ENCODE measurements around the gene EEF1A2. TPM values are rescaled to one million over a fixed set of nuclear protein-coding genes. Genes with fewer than 3 reads are reported as not detected.

Gene EEF1A2
- total RNA-seq, 2 experiments from 2014 or later: 1.1 to 1.7 TPM

DNA sequence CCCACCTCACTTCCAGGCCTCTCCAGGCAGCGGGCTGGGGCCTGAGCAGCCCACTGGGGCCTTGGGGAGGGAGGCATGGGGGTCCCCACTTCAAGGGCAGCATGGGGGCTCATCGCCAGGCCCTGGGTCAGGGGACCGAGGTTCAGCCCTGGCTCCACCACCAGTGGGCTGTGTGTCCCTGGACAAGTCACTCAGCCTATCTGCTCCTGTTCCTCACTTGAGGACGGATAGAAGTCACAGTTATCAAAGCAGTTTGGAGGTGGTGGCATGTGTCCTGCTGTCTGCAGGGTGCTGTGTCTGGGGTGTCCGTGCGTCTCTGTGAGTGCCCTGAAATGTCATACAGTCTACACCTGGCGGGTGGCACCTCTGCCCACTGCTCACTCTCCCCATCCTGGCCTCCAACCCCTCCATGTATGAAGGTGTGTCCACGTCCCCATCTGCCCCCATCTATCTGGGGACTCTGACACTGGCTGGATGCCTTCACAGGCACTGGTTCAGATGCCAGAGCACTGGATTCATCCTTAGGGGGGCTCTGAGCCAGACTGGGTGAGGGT, 3.6 kb downstream of the EEF1A2 start:
- no peak for DNase-seq
- intact Hi-C loops (cut with micrococcal nuclease): no loop called here
- H3K36me3 Mint-ChIP-seq: no peaks in the 10 kb centered on the region
- no peak overlapping the region for H3K4me3 Mint-ChIP-seq
- no peak overlapping the region for H3K27ac Mint-ChIP-seq
- H3K27me3 Mint-ChIP-seq: peaks cover 15% of the 10 kb centered on the region
- CTCF ChIA-PET: interaction anchor here (1.1 to 2.8 kb wide), 4 partner anchors 23 to 944 kb away, joined by 3 to 14 read pairs (median 10); partner anchors contain the start of genes PPDPF and PTK6
- no peaks in the 10 kb centered on the region for H3K4me1 Mint-ChIP-seq (ENCODE audit: low read depth)
- POLR2A ChIA-PET: no interaction called here
- no peaks in the 10 kb centered on the region for H3K9me3 Mint-ChIP-seq

GRCh38 chr20:63494420-63495166, 4.3 kb downstream of the EEF1A2 start:
- intact Hi-C loops (cut with micrococcal nuclease): no loop called here
- POLR2A ChIA-PET: no interaction called here

GRCh38 chr20:63494084-63494419, 4.8 kb downstream of the EEF1A2 start:
- H3K4me1 Mint-ChIP-seq (ENCODE audit: low read depth): no peaks in the 10 kb centered on the region
- no peaks in the 10 kb centered on the region for H3K9me3 Mint-ChIP-seq
- CTCF ChIA-PET: interaction anchor here (0.6 to 1.2 kb wide), 3 partner anchors 34 to 270 kb away, joined by 3 to 4 read pairs (median 3); no protein-coding TSS in a partner anchor
- POLR2A ChIA-PET: no interaction called here
- no peaks in the 10 kb centered on the region for H3K36me3 Mint-ChIP-seq
- peaks cover 16% of the 10 kb centered on the region for H3K27me3 Mint-ChIP-seq
- intact Hi-C loops (cut with micrococcal nuclease): no loop called here
- H3K27ac Mint-ChIP-seq: no peak overlapping the region
- no peak overlapping the region for H3K4me3 Mint-ChIP-seq
- no peak for DNase-seq

More at GRCh38 chr20:63494420-63495166, 4.3 kb downstream of the EEF1A2 start:
- Mint-ChIP-seq H3K36me3 (no peaks in the 10 kb centered on the region), H3K27me3 (peaks cover 16% of the 10 kb centered on the region), H3K27ac (no peak overlapping the region), H3K4me3 (no peak overlapping the region), H3K9me3 (no peaks in the 10 kb centered on the region), H3K4me1 (ENCODE audit: low read depth) (no peaks in the 10 kb centered on the region)
- CTCF ChIA-PET: interaction anchor here (0.6 to 1.2 kb wide), 3 partner anchors 33 to 270 kb away, joined by 3 to 4 read pairs (median 3); no protein-coding TSS in a partner anchor
- no peak for DNase-seq

GRCh38 chr20:63493563-63494020, 5.3 kb downstream of the EEF1A2 start:
- no peak for DNase-seq
- intact Hi-C loops (cut with micrococcal nuclease): no loop called here
- Mint-ChIP-seq H3K27me3 (peaks cover 18% of the 10 kb centered on the region), H3K36me3 (no peaks in the 10 kb centered on the region), H3K9me3 (no peaks in the 10 kb centered on the region), H3K4me1 (ENCODE audit: low read depth) (no peaks in the 10 kb centered on the region), H3K4me3 (no peak overlapping the region), H3K27ac (no peak overlapping the region)
- ChIA-PET CTCF (interaction anchor here (1.2 kb wide), 2 partner anchors 34 to 52 kb away, joined by 3 to 4 read pairs; no protein-coding TSS in a partner anchor), POLR2A (no interaction called here)

GRCh38 chr20:63492982-63493381, 5.9 kb downstream of the EEF1A2 start:
- intact Hi-C loops (cut with micrococcal nuclease): no loop called here
- Mint-ChIP-seq H3K4me1 (ENCODE audit: low read depth) (no peaks in the 10 kb centered on the region), H3K36me3 (no peaks in the 10 kb centered on the region), H3K27me3 (peaks cover 16% of the 10 kb centered on the region), H3K9me3 (no peaks in the 10 kb centered on the region), H3K27ac (no peak overlapping the region), H3K4me3 (no peak overlapping the region)
- ChIA-PET POLR2A (no interaction called here), CTCF (no interaction called here)
- no peak for DNase-seq

- Mint-ChIP-seq H3K4me3 (no peak overlapping the region), H3K36me3 (no peaks in the 10 kb centered on the region), H3K9me3 (no peaks in the 10 kb centered on the region), H3K27ac (no peak overlapping the region), H3K27me3 (peaks cover 12% of the 10 kb centered on the region), H3K4me1 (ENCODE audit: low read depth) (no peaks in the 10 kb centered on the region)
- ChIA-PET POLR2A (no interaction called here), CTCF (no interaction called here)
- no peak for DNase-seq
- intact Hi-C loops (cut with micrococcal nuclease): no loop called here
Observed at GRCh38 chr20:63492518-63492917, 6.4 kb downstream of the EEF1A2 start.

DNA sequence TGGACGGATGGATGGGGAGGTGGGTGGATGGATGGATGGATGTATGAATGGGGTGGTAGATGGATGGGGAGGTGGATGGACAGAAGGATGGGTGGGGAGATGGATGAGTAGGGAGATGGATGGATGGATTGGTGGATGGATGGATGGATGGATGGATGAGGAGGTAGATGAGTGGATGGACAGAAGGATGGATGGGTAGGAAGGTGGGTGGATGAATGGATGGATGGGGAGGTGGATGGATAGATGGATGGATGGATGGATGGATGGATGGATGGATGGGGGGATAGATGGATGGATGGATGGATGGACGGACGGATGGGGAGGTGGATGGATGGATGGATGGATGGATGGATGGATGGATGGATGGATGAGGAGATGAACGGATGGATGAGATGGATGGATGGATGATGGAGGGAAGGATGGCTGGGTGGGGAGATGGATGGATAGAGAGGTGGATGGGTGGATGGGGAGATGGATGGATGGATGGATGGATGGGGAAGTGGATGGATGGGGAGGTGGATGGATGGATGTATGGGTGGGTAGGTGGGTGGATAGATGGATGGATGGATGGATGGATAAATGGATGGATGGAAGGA, 7.2 kb downstream of the EEF1A2 start:
- peaks cover 11% of the 10 kb centered on the region for H3K27me3 Mint-ChIP-seq
- CTCF ChIA-PET: no interaction called here
- H3K4me3 Mint-ChIP-seq: no peak overlapping the region
- DNase-seq: no peak
- no peaks in the 10 kb centered on the region for H3K4me1 Mint-ChIP-seq (ENCODE audit: low read depth)
- no peaks in the 10 kb centered on the region for H3K9me3 Mint-ChIP-seq
- no peak overlapping the region for H3K27ac Mint-ChIP-seq
- POLR2A ChIA-PET: no interaction called here
- no peaks in the 10 kb centered on the region for H3K36me3 Mint-ChIP-seq
- intact Hi-C loops (cut with micrococcal nuclease): no loop called here

DNA sequence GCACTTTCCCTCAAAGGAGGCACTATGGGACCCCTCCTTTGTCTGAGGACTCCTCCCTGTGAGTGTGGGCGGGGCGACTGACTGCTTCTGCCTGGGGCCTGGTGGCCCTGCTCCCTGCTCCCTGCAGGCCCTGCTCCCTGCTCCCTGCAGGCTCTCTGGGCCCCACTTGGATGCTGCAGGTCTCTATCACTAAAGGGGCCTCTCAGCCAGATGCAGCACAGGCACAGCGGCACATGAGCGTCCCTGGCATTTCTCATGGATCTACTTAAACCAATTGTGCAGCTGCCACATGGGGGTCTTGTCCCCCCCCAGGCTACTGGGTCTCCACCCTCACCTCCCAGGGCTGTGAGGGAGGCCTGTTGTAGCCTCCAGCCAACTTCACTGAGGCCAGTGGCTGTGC, 7.8 kb downstream of the EEF1A2 start:
- CTCF ChIA-PET: no interaction called here
- no peak overlapping the region for H3K27ac Mint-ChIP-seq
- peaks cover 13% of the 10 kb centered on the region for H3K27me3 Mint-ChIP-seq
- POLR2A ChIA-PET: no interaction called here
- no peaks in the 10 kb centered on the region for H3K4me1 Mint-ChIP-seq (ENCODE audit: low read depth)
- H3K9me3 Mint-ChIP-seq: no peaks in the 10 kb centered on the region
- no peaks in the 10 kb centered on the region for H3K36me3 Mint-ChIP-seq
- intact Hi-C loops (cut with micrococcal nuclease): no loop called here
- no peak overlapping the region for H3K4me3 Mint-ChIP-seq
- DNase-seq: no peak

DNA sequence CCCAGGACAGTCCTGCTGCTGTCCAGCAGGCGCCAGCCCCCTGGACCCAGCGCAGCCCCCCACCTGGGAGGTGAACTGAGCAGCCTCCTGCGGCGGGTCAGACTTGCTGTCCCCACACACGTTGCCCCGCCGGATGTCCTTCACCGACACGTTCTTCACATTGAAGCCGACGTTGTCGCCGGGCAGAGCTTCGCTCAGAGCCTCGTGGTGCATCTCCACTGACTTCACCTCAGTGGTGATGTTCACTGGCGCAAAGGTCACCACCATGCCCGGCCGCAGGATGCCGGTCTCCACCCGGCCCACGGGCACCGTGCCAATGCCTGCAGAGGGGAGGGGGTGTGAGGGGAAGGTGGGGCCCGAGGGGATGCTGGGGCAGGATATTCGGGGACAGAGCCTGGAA, 8.5 kb downstream of the EEF1A2 start:
- Mint-ChIP-seq H3K4me1 (ENCODE audit: low read depth) (no peaks in the 10 kb centered on the region), H3K9me3 (no peaks in the 10 kb centered on the region), H3K27ac (no peak overlapping the region), H3K4me3 (no peak overlapping the region), H3K36me3 (no peaks in the 10 kb centered on the region), H3K27me3 (peaks cover 13% of the 10 kb centered on the region)
- intact Hi-C loops (cut with micrococcal nuclease): no loop called here
- ChIA-PET POLR2A (no interaction called here), CTCF (no interaction called here)
- DNase-seq: no peak

GRCh38 chr20:63488315-63489251, 10.3 kb downstream of the EEF1A2 start:
- Mint-ChIP-seq H3K4me3 (no peak overlapping the region), H3K36me3 (no peaks in the 10 kb centered on the region), H3K9me3 (no peaks in the 10 kb centered on the region), H3K4me1 (ENCODE audit: low read depth) (no peaks in the 10 kb centered on the region), H3K27ac (no peak overlapping the region), H3K27me3 (peaks cover 17% of the 10 kb centered on the region)
- no peak for DNase-seq
- intact Hi-C loops (cut with micrococcal nuclease): no loop called here
- ChIA-PET CTCF (no interaction called here), POLR2A (no interaction called here)

DNA sequence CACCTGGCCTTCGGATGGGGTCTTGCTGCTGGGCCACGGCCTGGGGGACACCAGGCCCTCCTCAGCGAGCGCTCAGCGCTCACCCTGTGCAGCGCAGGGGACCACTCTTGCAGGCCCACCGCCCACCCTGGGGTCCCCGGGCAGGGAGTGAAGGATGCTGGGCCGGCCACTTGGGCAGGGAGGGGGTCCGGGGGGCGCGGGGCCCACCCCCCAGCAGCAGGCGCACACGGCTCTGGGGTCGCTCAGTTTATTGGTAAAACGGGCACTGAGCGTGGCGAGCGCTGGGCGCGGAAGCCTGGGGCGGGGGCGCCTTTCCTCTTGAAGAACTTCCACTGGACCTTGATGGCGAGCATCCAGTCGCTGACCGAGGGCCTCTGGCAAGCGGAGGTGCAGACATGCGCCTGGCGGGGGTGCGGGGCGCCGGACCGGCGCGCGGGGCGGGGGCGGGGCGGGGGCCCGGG, 11.1 kb downstream of the EEF1A2 start:
- intact Hi-C loops (cut with micrococcal nuclease): no loop called here
- CTCF ChIA-PET: no interaction called here
- no peak for DNase-seq
- H3K27ac Mint-ChIP-seq: no peak overlapping the region
- H3K36me3 Mint-ChIP-seq: no peaks in the 10 kb centered on the region
- H3K4me1 Mint-ChIP-seq (ENCODE audit: low read depth): peaks cover 1% of the 10 kb centered on the region
- H3K9me3 Mint-ChIP-seq: no peaks in the 10 kb centered on the region
- POLR2A ChIA-PET: no interaction called here
- peaks cover 22% of the 10 kb centered on the region for H3K27me3 Mint-ChIP-seq
- H3K4me3 Mint-ChIP-seq: no peak overlapping the region
